ENCODE results near the gene CLDN3.

GRCh38 chr7:73761854-73762658 lies 8.0 kb downstream of the CLDN3 start:
- no peak for TF ChIP-seq CTCF (IDR thresholded peaks at IDR 0.05)
- TF ChIP-seq ZFX (IDR thresholded peaks at IDR 0.05; ENCODE audit: borderline replicate concordance), result no peak

All from 22Rv1 (cell line).